SK-N-SH (cell line): ENCODE measurements around the gene KBTBD2. TPM values are rescaled to one million over a fixed set of nuclear protein-coding genes. Genes with fewer than 3 reads are reported as not detected.

ENCODE experiments used
- CTCF ChIA-PET: fragments of 300-600, 350-600 bp; formaldehyde crosslinking; extraction: SDS; loops from one replicate; lab custom pipeline; 2021; lab: Yijun Ruan, JAX
- POLR2A ChIA-PET: fragments of 350-600 bp; sonication (Branson Sonifier 250); formaldehyde crosslinking; extraction: SDS; loops from one replicate; lab custom pipeline; 2020; ENCODE audit warnings: antibody characterized with exemption, inconsistent platforms; lab: Yijun Ruan, JAX
- DNase-seq: peaks from one replicate; pipeline ENCODE4 v3.0.0; 2012
- H2AFZ ChIP-seq: fragments of 200-600 bp; sonication (generic); 2 replicates; pipeline ENCODE4 v1.8.1; 2016; ENCODE audit warnings: antibody characterized with exemption, mild to moderate bottlenecking, low read depth
- H3F3A ChIP-seq: fragments of 200-600 bp; sonication (generic); replicated peaks from 2 replicates; pipeline ENCODE3; 2016; ENCODE audit warnings: antibody characterized with exemption, mild to moderate bottlenecking; ENCODE audit not compliant: insufficient read depth
- H3K27ac ChIP-seq, 2 experiments: fragments of 200-500 bp in 1 of 2; fragments of 200-600 bp in 1 of 2; sonication (Bioruptor generic) in 1 of 2; sonication (generic), shearing (Covaris generic) in 1 of 2; 2 replicates each; pipeline versions ENCODE4 v1.5.1 to v1.6.1; 2014 to 2016; ENCODE audit warnings: low read depth in 2 of 2, inconsistent platforms in 1 of 2, low read length in 1 of 2, mild to moderate bottlenecking in 1 of 2, mixed read lengths in 1 of 2
- H3K27me3 ChIP-seq: fragments of 200-600 bp; sonication (generic), shearing (Covaris generic); 2 replicates; pipeline ENCODE4 v1.6.1; 2016; ENCODE audit warnings: mixed run types; ENCODE audit not compliant: insufficient read depth
- H3K36me3 ChIP-seq, 2 experiments: fragments of 200-500 bp in 1 of 2; fragments of 200-600 bp in 1 of 2; sonication (Bioruptor generic) in 1 of 2; sonication (generic) in 1 of 2; replicated peaks in 1 of 2; 2 replicates each; pipeline versions ENCODE3 to v1.5.1; 2014 to 2016; ENCODE audit warnings: low read length in 1 of 2, mild to moderate bottlenecking in 1 of 2; ENCODE audit not compliant: insufficient read depth in 2 of 2, control insufficient read depth in 1 of 2
- H3K4me1 ChIP-seq, 2 experiments: fragments of 200-500 bp in 1 of 2; fragments of 200-600 bp in 1 of 2; sonication (Bioruptor generic) in 1 of 2; sonication (generic), shearing (Covaris generic) in 1 of 2; 2 replicates each; pipeline versions ENCODE4 v1.5.1 to v1.6.1; 2014 to 2016; ENCODE audit warnings: low read depth in 1 of 2, low read length in 1 of 2, mixed run types in 1 of 2; ENCODE audit not compliant: insufficient read depth in 2 of 2, control insufficient read depth in 1 of 2
- H3K4me2 ChIP-seq: fragments of 200-600 bp; sonication (generic), shearing (Covaris generic); 2 replicates; pipeline ENCODE4 v1.6.1; 2017; ENCODE audit warnings: mixed run types
- H3K4me3 ChIP-seq, 2 experiments: fragments of 200-500 bp in 1 of 2; fragments of 200-600 bp in 1 of 2; sonication (Bioruptor generic) in 1 of 2; sonication (generic), shearing (Covaris generic) in 1 of 2; 2 replicates each; pipeline versions ENCODE4 v1.5.1 to v1.8.1; 2014 to 2016; ENCODE audit warnings: low read depth in 2 of 2, inconsistent platforms in 1 of 2, low read length in 1 of 2, mild to moderate bottlenecking in 1 of 2, mixed read lengths in 1 of 2, moderate library complexity in 1 of 2
- H3K79me2 ChIP-seq: fragments of 200-600 bp; sonication (generic); 2 replicates; pipeline ENCODE4 v1.8.1; 2017; ENCODE audit warnings: mild to moderate bottlenecking; ENCODE audit not compliant: insufficient read depth
- H3K9ac ChIP-seq: fragments of 200-600 bp; sonication (generic); 2 replicates; pipeline ENCODE4 v1.6.1; 2017; ENCODE audit warnings: mixed run types
- H3K9me2 ChIP-seq: fragments of 200-600 bp; sonication (generic); 2 replicates; pipeline ENCODE4 v1.6.1; 2017; ENCODE audit warnings: mixed run types
- H3K9me3 ChIP-seq: fragments of 200-600 bp; sonication (generic); 2 replicates; pipeline ENCODE4 v1.6.1; 2017; ENCODE audit warnings: mixed run types, mild to moderate bottlenecking, moderate library complexity
- H4K20me1 ChIP-seq: fragments of 200-600 bp; sonication (generic); 2 replicates; pipeline ENCODE4 v1.6.1; 2017; ENCODE audit warnings: mild to moderate bottlenecking, mixed run types; ENCODE audit not compliant: insufficient read depth
- EP300 ChIP-seq, 2 experiments: IDR thresholded peaks; 2 replicates each; pipeline versions ENCODE4 v1.4.0 to v1.6.1; 2012; ENCODE audit warnings: borderline replicate concordance in 1 of 2, low read depth in 1 of 2, low read length in 1 of 2
- FOXJ3 ChIP-seq: sonication (generic); formaldehyde crosslinking; IDR thresholded peaks from 2 replicates; pipeline ENCODE4 v1.5.1; 2020; ENCODE audit warnings: mild to moderate bottlenecking, missing genetic modification reagents
- FOXM1 ChIP-seq: IDR thresholded peaks from 2 replicates; pipeline ENCODE4 v1.4.0; 2012; ENCODE audit warnings: low read depth, mild to moderate bottlenecking
- GATA2 ChIP-seq: sonication (generic); formaldehyde crosslinking; IDR thresholded peaks from 2 replicates; pipeline ENCODE4 v1.5.0; 2020; ENCODE audit warnings: mild to moderate bottlenecking, missing genetic modification reagents
- JUND ChIP-seq: IDR thresholded peaks from 2 replicates; pipeline ENCODE4 v1.4.0; 2012
- NRF1 ChIP-seq: IDR thresholded peaks from 2 replicates; pipeline ENCODE4 v1.6.1; 2012; ENCODE audit warnings: low read depth, mild to moderate bottlenecking, low read length
- REST ChIP-seq: IDR thresholded peaks from 2 replicates; pipeline ENCODE4 v1.6.1; 2012; ENCODE audit warnings: mild to moderate bottlenecking, low read depth, low read length, moderate library complexity
- RFX5 ChIP-seq: IDR thresholded peaks from 2 replicates; pipeline ENCODE4 v1.6.1; 2012; ENCODE audit warnings: mild to moderate bottlenecking, improper control_type of control experiment, low read length
- SMC3 ChIP-seq: IDR thresholded peaks from 2 replicates; pipeline ENCODE4 v1.6.1; 2012; ENCODE audit warnings: low read depth, low read length, improper control_type of control experiment
- TEAD4 ChIP-seq: IDR thresholded peaks from 2 replicates; pipeline ENCODE4 v1.4.0; 2012; ENCODE audit warnings: mild to moderate bottlenecking, borderline replicate concordance; ENCODE audit not compliant: insufficient read depth
- ZBTB33 ChIP-seq: IDR thresholded peaks from 2 replicates; pipeline ENCODE4 v1.4.0; 2012; ENCODE audit warnings: low read depth, borderline replicate concordance
- WGBS: methylation state at CpG from one replicate; pipeline ENCODE4 v1.1.6; 2017; ENCODE audit warnings: low lambda C conversion rate; 5-methylcytosine and 5-hydroxymethylcytosine counted together
- polyA plus RNA-seq, 3 experiments: library from polyadenylated mRNA; depleted of rRNA; stranded (reverse); fragments of >200 nt; gene quantifications; 2 replicates each; pipeline ENCODE4 v1.2.3, GENCODE V29; 2012
- TF ChIP-seq, protein P1 (sequence below): IDR thresholded peaks from 2 replicates; pipeline ENCODE4; 2012

The KBTBD2 gene
- polyA plus RNA-seq, 1 of the 3 experiments (the other 2 are of a cell fraction) = 23.6 TPM

DNA sequence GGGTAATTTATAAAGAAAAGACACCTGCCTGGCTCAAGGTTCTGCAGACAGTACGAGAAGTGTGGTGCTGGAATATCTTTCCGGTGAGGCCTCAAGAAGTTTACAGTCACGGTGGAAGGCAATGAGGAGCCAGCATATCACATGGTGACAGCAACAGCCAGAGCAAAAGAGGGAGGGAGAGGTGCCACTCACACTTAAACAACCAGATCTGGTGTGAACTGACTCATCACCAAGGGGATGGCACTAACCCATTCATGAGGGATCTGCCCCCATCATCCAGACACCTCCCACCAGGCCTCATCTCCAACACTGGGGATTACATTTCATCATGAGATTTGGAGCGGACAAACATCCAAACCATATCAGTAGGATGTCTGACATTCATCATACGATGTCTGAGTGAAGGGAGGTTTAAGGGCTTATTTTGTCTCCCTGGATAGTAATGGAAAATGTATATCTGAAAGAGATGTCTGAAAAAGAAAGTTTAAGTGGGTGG, 23.5 kb upstream of the KBTBD2 start:
- Histone ChIP-seq H4K20me1 (no peaks in the 10 kb centered on the region), H3K4me2 (no peak overlapping the region), H3K27ac (no peak overlapping the region), H3K9ac (no peak overlapping the region), H2AFZ (no peak overlapping the region), H3K36me3 (peaks cover 38 to 46% of the 10 kb centered on the region in 2 experiments), H3K27me3 (no peaks in the 10 kb centered on the region), H3K4me3 (no peak overlapping the region), H3K79me2 (peaks cover 3% of the 10 kb centered on the region; the same call in 1 of the 2 replicates), H3K9me3 (no peaks in the 10 kb centered on the region), H3K9me2 (no peaks in the 10 kb centered on the region), H3F3A (no peaks in the 10 kb centered on the region), H3K4me1 (no peaks in the 10 kb centered on the region)
- POLR2A ChIA-PET = no interaction called here
- no peak for DNase-seq
- CTCF ChIA-PET = interaction anchor here (1.2 kb wide), 1 partner anchor 9 kb away, joined by 3 read pairs; no protein-coding TSS in a partner anchor
- TF ChIP-seq FOXM1 (no peak), NRF1 (no peak), EP300 (IDR thresholded peaks at IDR 0.05; ENCODE audit: borderline replicate concordance in 1 of 2, low read depth in 1 of 2, low read length in 1 of 2) (no peak), JUND (no peak), ZBTB33 (no peak), FOXJ3 (CRISPR knock-in tag) (no peak), RFX5 (no peak), SMC3 (no peak), TEAD4 (no peak), GATA2 (CRISPR knock-in tag) (no peak), REST (no peak)
- TF ChIP-seq, protein P1, sequence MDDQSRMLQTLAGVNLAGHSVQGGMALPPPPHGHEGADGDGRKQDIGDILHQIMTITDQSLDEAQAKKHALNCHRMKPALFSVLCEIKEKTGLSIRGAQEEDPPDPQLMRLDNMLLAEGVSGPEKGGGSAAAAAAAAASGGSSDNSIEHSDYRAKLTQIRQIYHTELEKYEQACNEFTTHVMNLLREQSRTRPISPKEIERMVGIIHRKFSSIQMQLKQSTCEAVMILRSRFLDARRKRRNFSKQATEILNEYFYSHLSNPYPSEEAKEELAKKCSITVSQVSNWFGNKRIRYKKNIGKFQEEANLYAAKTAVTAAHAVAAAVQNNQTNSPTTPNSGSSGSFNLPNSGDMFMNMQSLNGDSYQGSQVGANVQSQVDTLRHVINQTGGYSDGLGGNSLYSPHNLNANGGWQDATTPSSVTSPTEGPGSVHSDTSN = no peak
- WGBS = 97% methylated on average over 5 of the region's 5 CpGs
